Measurements from ENCODE around the gene PPP1CC.

PPP1CC gene

GRCh38 chr12:110746550-110746949 lies 3.9 kb upstream of the PPP1CC start:
- Histone ChIP-seq H3K36me3 (replicated peaks; ENCODE audit: low read depth, low read length) (peaks cover 1% of the 10 kb centered on the region), H3K27ac (ENCODE audit: low read length) (no peak overlapping the region), H3K4me3 (ENCODE audit: low read length) (no peak overlapping the region), H3K4me1 (ENCODE audit: low read length) (peaks cover 7% of the 10 kb centered on the region; the same call in 1 of the 2 replicates), H3K27me3 (ENCODE audit: low read depth, low read length) (no peaks in the 10 kb centered on the region), H3K9ac (ENCODE audit: low read length) (no peak overlapping the region), H3K9me3 (ENCODE audit: insufficient read depth, low read length) (no peaks in the 10 kb centered on the region), H2AFZ (ENCODE audit: low read depth, low read length) (no peak overlapping the region), H4K20me1 (ENCODE audit: insufficient read depth, low read length) (peaks cover 7% of the 10 kb centered on the region), H3K4me2 (ENCODE audit: low read length) (no peak overlapping the region), H3K79me2 (ENCODE audit: low read length) (peaks cover 15% of the 10 kb centered on the region)
- no peak for TF ChIP-seq CTCF (IDR thresholded peaks at IDR 0.05; ENCODE audit: low read depth, low read length)
- TF ChIP-seq EZH2phosphoT487 (IDR thresholded peaks at IDR 0.05; ENCODE audit: low read depth) = no peak

GRCh38 chr12:110745542-110746284 lies 3.0 kb upstream of the PPP1CC start:
- Histone ChIP-seq H3K4me3 (ENCODE audit: low read length) (no peak overlapping the region), H2AFZ (ENCODE audit: low read depth, low read length) (no peak overlapping the region), H3K27me3 (ENCODE audit: low read depth, low read length) (no peaks in the 10 kb centered on the region), H3K4me1 (ENCODE audit: low read length) (peaks cover 10% of the 10 kb centered on the region; the same call in 1 of the 2 replicates), H3K79me2 (ENCODE audit: low read length) (peaks cover 24% of the 10 kb centered on the region), H4K20me1 (ENCODE audit: insufficient read depth, low read length) (peaks cover 15% of the 10 kb centered on the region), H3K9ac (ENCODE audit: low read length) (no peak overlapping the region), H3K36me3 (replicated peaks; ENCODE audit: low read depth, low read length) (peaks cover 10% of the 10 kb centered on the region), H3K27ac (ENCODE audit: low read length) (no peak overlapping the region), H3K9me3 (ENCODE audit: insufficient read depth, low read length) (no peaks in the 10 kb centered on the region), H3K4me2 (ENCODE audit: low read length) (no peak overlapping the region)
- no peak for TF ChIP-seq EZH2phosphoT487 (IDR thresholded peaks at IDR 0.05; ENCODE audit: low read depth)

- Histone ChIP-seq H3K27ac (ENCODE audit: low read length) (no peak overlapping the region), H3K36me3 (replicated peaks; ENCODE audit: low read depth, low read length) (peaks cover 11% of the 10 kb centered on the region), H3K9me3 (ENCODE audit: insufficient read depth, low read length) (no peaks in the 10 kb centered on the region), H4K20me1 (ENCODE audit: insufficient read depth, low read length) (peaks cover 24% of the 10 kb centered on the region), H3K4me2 (ENCODE audit: low read length) (no peak overlapping the region), H3K27me3 (ENCODE audit: low read depth, low read length) (no peaks in the 10 kb centered on the region), H3K79me2 (ENCODE audit: low read length) (peaks cover 34% of the 10 kb centered on the region), H3K4me1 (ENCODE audit: low read length) (peaks cover 14% of the 10 kb centered on the region), H3K9ac (ENCODE audit: low read length) (no peak overlapping the region), H3K4me3 (ENCODE audit: low read length) (no peak overlapping the region), H2AFZ (ENCODE audit: low read depth, low read length) (no peak overlapping the region)
- no peak for TF ChIP-seq EZH2phosphoT487 (IDR thresholded peaks at IDR 0.05; ENCODE audit: low read depth)
- TF ChIP-seq CTCF (IDR thresholded peaks at IDR 0.05; ENCODE audit: low read depth, low read length) = no peak
Observed at GRCh38 chr12:110744601-110745264, 2.0 kb upstream of the PPP1CC start.

GRCh38 chr12:110744151-110744571 lies 1.5 kb upstream of the PPP1CC start:
- H3K4me3 ChIP-seq (ENCODE audit: low read length) = peak overlapping the region; percentile 84; the same call in 1 of the 2 replicates
- H3K4me2 ChIP-seq (ENCODE audit: low read length) = peak overlapping the region; percentile 85; the same call in 1 of the 2 replicates
- no peak overlapping the region for H2AFZ ChIP-seq (ENCODE audit: low read depth, low read length)
- no peak overlapping the region for H3K9ac ChIP-seq (ENCODE audit: low read length)
- peaks cover 20% of the 10 kb centered on the region for H3K4me1 ChIP-seq (ENCODE audit: low read length)
- no peak overlapping the region for H3K27ac ChIP-seq (ENCODE audit: low read length)
- H3K27me3 ChIP-seq (ENCODE audit: low read depth, low read length) = no peaks in the 10 kb centered on the region
- H3K79me2 ChIP-seq (ENCODE audit: low read length) = peaks cover 39% of the 10 kb centered on the region
- peaks cover 15% of the 10 kb centered on the region for H3K36me3 ChIP-seq (replicated peaks; ENCODE audit: low read depth, low read length)
- TF ChIP-seq CTCF (IDR thresholded peaks at IDR 0.05; ENCODE audit: low read depth, low read length) = no peak
- no peak for TF ChIP-seq EZH2phosphoT487 (IDR thresholded peaks at IDR 0.05; ENCODE audit: low read depth)
- peaks cover 29% of the 10 kb centered on the region for H4K20me1 ChIP-seq (ENCODE audit: insufficient read depth, low read length)
- H3K9me3 ChIP-seq (ENCODE audit: insufficient read depth, low read length) = no peaks in the 10 kb centered on the region

Measured in OCI-LY3 (cell line).